ENCODE data around the gene PTPRD. TPM values are rescaled to one million over a fixed set of nuclear protein-coding genes. Genes with fewer than 3 reads are reported as not detected.

Gene PTPRD
- total and polyA plus RNA-seq, 2 donors (not counting 1 experiment from before 2014, with no cell fraction given) = not detected

GRCh38 chr9:9973062-9973461, 639.7 kb downstream of the PTPRD start:
- Mint-ChIP-seq H3K4me1 (no peaks in the 10 kb centered on the region), H3K27me3 (no peaks in the 10 kb centered on the region), H3K27ac (no peak overlapping the region), H3K4me3 (no peak overlapping the region), H3K9me3 (ENCODE audit: insufficient read depth) (no peaks in the 10 kb centered on the region)
- no peaks in the 10 kb centered on the region for H3K79me2 ChIP-seq (ENCODE audit: control insufficient read depth, insufficient read depth, low read length)
- no peak overlapping the region for H3K4me2 ChIP-seq (replicated peaks; ENCODE audit: low read depth, low read length, poor library complexity, severe bottlenecking)
- DNase-seq (no peak), ATAC-seq (ENCODE audit: low read depth) (no peak)
- no peaks in the 10 kb centered on the region for H4K20me1 ChIP-seq (ENCODE audit: control insufficient read depth, insufficient read depth, low read length, poor library complexity, severe bottlenecking)
- no peak overlapping the region for H3K9ac ChIP-seq (ENCODE audit: low read length)
- no peak overlapping the region for H3K4me3 ChIP-seq (ENCODE audit: control extremely low read depth in 1 of 5, extremely low read depth in 1 of 5, insufficient read depth in 1 of 5, low read depth in 2 of 5, low read length in 4 of 5)
- H3K9me3 ChIP-seq (ENCODE audit: control extremely low read depth in 1 of 3, control insufficient read depth in 2 of 3, insufficient read depth in 1 of 3, low read length in 2 of 3) = no peaks in the 10 kb centered on the region
- ChIA-PET POLR2A (no interaction called here), CTCF (no interaction called here)
- H3K27ac ChIP-seq (ENCODE audit: low read length in 2 of 2) = no peak overlapping the region
- H2AFZ ChIP-seq (ENCODE audit: insufficient read depth, low read depth, low read length, poor library complexity, severe bottlenecking) = no peak overlapping the region
- H3K4me1 ChIP-seq (ENCODE audit: control insufficient read depth in 2 of 2, insufficient read depth in 2 of 2, low read length in 2 of 2) = no peaks in the 10 kb centered on the region
- intact Hi-C loops (cut with micrococcal nuclease) = no loop called here
- H3K27me3 ChIP-seq (replicated peaks in 1 of 4; ENCODE audit: control extremely low read depth in 1 of 4, control insufficient read depth in 3 of 4, insufficient read depth in 4 of 4, low read length in 3 of 4) = no peaks in the 10 kb centered on the region
- no peaks in the 10 kb centered on the region for H3K36me3 ChIP-seq (replicated peaks in 1 of 2; ENCODE audit: control extremely low read depth in 1 of 2, control insufficient read depth in 1 of 2, extremely low read depth in 1 of 2, insufficient read depth in 2 of 2, low read length in 1 of 2)
- no CpG with 5 or more reads among the region's 6 CpGs for WGBS (ENCODE audit: insufficient coverage)
- TF ChIP-seq EZH2 (IDR thresholded peaks at IDR 0.05; ENCODE audit: borderline replicate concordance, insufficient read depth, low read depth, low read length, poor library complexity, severe bottlenecking) = no peak
- TF ChIP-seq CTCF (IDR thresholded peaks at IDR 0.05) = no peak

- no peak overlapping the region for H3K4me3 ChIP-seq (ENCODE audit: control extremely low read depth in 1 of 5, extremely low read depth in 1 of 5, insufficient read depth in 1 of 5, low read depth in 2 of 5, low read length in 4 of 5)
- H4K20me1 ChIP-seq (ENCODE audit: control insufficient read depth, insufficient read depth, low read length, poor library complexity, severe bottlenecking) = no peaks in the 10 kb centered on the region
- no peaks in the 10 kb centered on the region for H3K9me3 Mint-ChIP-seq (ENCODE audit: insufficient read depth)
- H3K4me2 ChIP-seq (replicated peaks; ENCODE audit: low read depth, low read length, poor library complexity, severe bottlenecking) = no peak overlapping the region
- TF ChIP-seq EZH2 (IDR thresholded peaks at IDR 0.05; ENCODE audit: borderline replicate concordance, insufficient read depth, low read depth, low read length, poor library complexity, severe bottlenecking) = no peak
- TF ChIP-seq CTCF (IDR thresholded peaks at IDR 0.05) = no peak
- no peak overlapping the region for H3K27ac Mint-ChIP-seq
- no peaks in the 10 kb centered on the region for H3K27me3 ChIP-seq (replicated peaks in 1 of 4; ENCODE audit: control extremely low read depth in 1 of 4, control insufficient read depth in 3 of 4, insufficient read depth in 4 of 4, low read length in 3 of 4)
- no peak overlapping the region for H3K9ac ChIP-seq (ENCODE audit: low read length)
- 100% methylated on average over 3 of the region's 5 CpGs for WGBS (ENCODE audit: insufficient coverage)
- CTCF ChIA-PET = interaction anchor here (2.6 kb wide), 1 partner anchor 28 kb away, joined by 12 read pairs; no protein-coding TSS in a partner anchor
- H3K79me2 ChIP-seq (ENCODE audit: control insufficient read depth, insufficient read depth, low read length) = no peaks in the 10 kb centered on the region
- no peak overlapping the region for H2AFZ ChIP-seq (ENCODE audit: insufficient read depth, low read depth, low read length, poor library complexity, severe bottlenecking)
- intact Hi-C loops (cut with micrococcal nuclease) = no loop called here
- H3K9me3 ChIP-seq (ENCODE audit: control extremely low read depth in 1 of 3, control insufficient read depth in 2 of 3, insufficient read depth in 1 of 3, low read length in 2 of 3) = no peaks in the 10 kb centered on the region
- DNase-seq = no peak
- no peak overlapping the region for H3K4me3 Mint-ChIP-seq
- H3K27ac ChIP-seq (ENCODE audit: low read length in 2 of 2) = no peak overlapping the region
- H3K4me1 Mint-ChIP-seq = no peaks in the 10 kb centered on the region
- no peaks in the 10 kb centered on the region for H3K4me1 ChIP-seq (ENCODE audit: control insufficient read depth in 2 of 2, insufficient read depth in 2 of 2, low read length in 2 of 2)
- POLR2A ChIA-PET = no interaction called here
- no peaks in the 10 kb centered on the region for H3K36me3 ChIP-seq (replicated peaks in 1 of 2; ENCODE audit: control extremely low read depth in 1 of 2, control insufficient read depth in 1 of 2, extremely low read depth in 1 of 2, insufficient read depth in 2 of 2, low read length in 1 of 2)
- H3K27me3 Mint-ChIP-seq = no peaks in the 10 kb centered on the region
- no peak for ATAC-seq (ENCODE audit: low read depth)
These were observed 642.3 kb downstream of the PTPRD start for GRCh38 chr9:9970514-9970913.

Data from B cell (primary cell).